Osteocyte (in vitro differentiated cells): ENCODE data around the gene PEPD. TPM values are rescaled to one million over a fixed set of nuclear protein-coding genes. Genes with fewer than 3 reads are reported as not detected.
"Not testable (repeated sequence)": the region's sequence is repeated elsewhere in the genome, so short reads cannot be mapped to it uniquely, and the experiment has no call there.

Experiments
- DNase-seq: peaks from one replicate; pipeline ENCODE4 v3.0.0; 2021; ENCODE audit warnings: mixed read lengths; ENCODE audit not compliant: unreplicated experiment; ENCODE audit errors: extremely low spot score
- H3K27ac Mint-ChIP-seq: one replicate; pipeline ENCODE4 v1.8.0; 2021; ENCODE audit warnings: mild to moderate bottlenecking, mixed read lengths; ENCODE audit not compliant: unreplicated experiment
- H3K27me3 Mint-ChIP-seq: one replicate; pipeline ENCODE4 v1.8.0; 2021; ENCODE audit warnings: mixed read lengths; ENCODE audit not compliant: unreplicated experiment
- H3K36me3 Mint-ChIP-seq: one replicate; pipeline ENCODE4 v1.8.0; 2021; ENCODE audit warnings: mixed read lengths; ENCODE audit not compliant: unreplicated experiment
- H3K4me1 Mint-ChIP-seq: one replicate; pipeline ENCODE4 v1.8.0; 2021; ENCODE audit warnings: mixed read lengths; ENCODE audit not compliant: unreplicated experiment
- H3K4me3 Mint-ChIP-seq: one replicate; pipeline ENCODE4 v1.8.0; 2021; ENCODE audit warnings: mild to moderate bottlenecking, moderate library complexity, mixed read lengths; ENCODE audit not compliant: unreplicated experiment
- H3K9me3 Mint-ChIP-seq: one replicate; pipeline ENCODE4 v1.8.0; 2021; ENCODE audit warnings: mixed read lengths; ENCODE audit not compliant: unreplicated experiment
- total RNA-seq: library from RNA; stranded (reverse); gene quantifications from 2 replicates; pipeline ENCODE4 v1.2.1, GENCODE V29; 2021
- TF ChIP-seq, protein P1 (sequence below): fragments of 200-600 bp; sonication (generic); IDR thresholded peaks from 2 replicates; pipeline ENCODE4 v1.5.0; 2021; ENCODE audit warnings: antibody characterized with exemption, mild to moderate bottlenecking, moderate library complexity

The PEPD gene
- total RNA-seq, 1 donor from 2014 or later: 106 TPM

GRCh38 chr19:33557196-33557595 lies 35.6 kb upstream of the PEPD start:
- Mint-ChIP-seq H3K36me3 (no peaks in the 10 kb centered on the region), H3K4me1 (no peaks in the 10 kb centered on the region), H3K27ac (no peak overlapping the region), H3K4me3 (no peak overlapping the region), H3K9me3 (no peaks in the 10 kb centered on the region), H3K27me3 (no peaks in the 10 kb centered on the region)
- DNase-seq: no peak
- TF ChIP-seq, protein P1, sequence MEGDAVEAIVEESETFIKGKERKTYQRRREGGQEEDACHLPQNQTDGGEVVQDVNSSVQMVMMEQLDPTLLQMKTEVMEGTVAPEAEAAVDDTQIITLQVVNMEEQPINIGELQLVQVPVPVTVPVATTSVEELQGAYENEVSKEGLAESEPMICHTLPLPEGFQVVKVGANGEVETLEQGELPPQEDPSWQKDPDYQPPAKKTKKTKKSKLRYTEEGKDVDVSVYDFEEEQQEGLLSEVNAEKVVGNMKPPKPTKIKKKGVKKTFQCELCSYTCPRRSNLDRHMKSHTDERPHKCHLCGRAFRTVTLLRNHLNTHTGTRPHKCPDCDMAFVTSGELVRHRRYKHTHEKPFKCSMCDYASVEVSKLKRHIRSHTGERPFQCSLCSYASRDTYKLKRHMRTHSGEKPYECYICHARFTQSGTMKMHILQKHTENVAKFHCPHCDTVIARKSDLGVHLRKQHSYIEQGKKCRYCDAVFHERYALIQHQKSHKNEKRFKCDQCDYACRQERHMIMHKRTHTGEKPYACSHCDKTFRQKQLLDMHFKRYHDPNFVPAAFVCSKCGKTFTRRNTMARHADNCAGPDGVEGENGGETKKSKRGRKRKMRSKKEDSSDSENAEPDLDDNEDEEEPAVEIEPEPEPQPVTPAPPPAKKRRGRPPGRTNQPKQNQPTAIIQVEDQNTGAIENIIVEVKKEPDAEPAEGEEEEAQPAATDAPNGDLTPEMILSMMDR: no peak

DNA sequence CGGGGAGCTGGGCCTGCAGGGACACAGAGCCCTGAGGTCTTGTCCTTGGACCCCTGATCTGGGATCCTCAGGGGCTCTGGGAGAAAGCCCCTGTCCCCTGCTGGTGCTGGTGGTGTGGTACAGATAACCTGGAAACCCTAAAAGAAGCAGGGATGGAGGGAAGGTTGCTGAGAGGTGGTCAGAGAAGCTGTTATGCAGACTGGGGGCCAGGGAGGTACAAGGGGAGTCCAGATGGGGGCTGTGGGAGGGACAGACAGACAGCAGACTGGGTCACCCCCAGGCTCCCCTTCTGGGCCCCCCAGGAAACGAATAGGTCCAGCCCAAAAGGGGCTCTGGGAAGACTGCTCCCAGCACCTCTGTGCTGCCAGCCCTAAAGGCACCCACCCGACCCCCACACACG lies 34.7 kb upstream of the PEPD start:
- TF ChIP-seq, protein P1: no peak
- H3K27me3 Mint-ChIP-seq: no peaks in the 10 kb centered on the region

DNA sequence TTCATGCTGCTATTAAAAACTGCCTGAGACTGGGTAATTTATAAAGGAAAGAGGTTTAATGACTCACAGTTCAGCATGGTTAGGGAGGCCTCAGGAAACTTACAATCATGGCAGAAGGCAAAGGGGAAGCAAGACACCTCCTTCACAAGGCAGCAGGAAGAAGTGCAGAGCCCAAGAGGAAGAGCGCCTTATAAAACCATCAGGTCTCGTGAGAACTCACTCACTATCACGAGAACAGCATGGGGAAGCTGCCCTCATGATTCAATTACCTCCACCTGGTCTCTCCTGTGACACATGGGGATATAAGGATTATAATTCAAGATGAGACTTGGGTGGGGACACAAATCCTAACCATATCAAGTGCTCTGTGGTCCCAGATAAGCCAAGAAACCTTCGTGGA lies 34.1 kb upstream of the PEPD start:
- not testable (repeated sequence) for H3K9me3 Mint-ChIP-seq, H3K27ac Mint-ChIP-seq, H3K27me3 Mint-ChIP-seq, DNase-seq, H3K4me1 Mint-ChIP-seq, H3K36me3 Mint-ChIP-seq, H3K4me3 Mint-ChIP-seq

More for the DNA sequence above, 34.7 kb upstream of the PEPD start:
- H3K9me3 Mint-ChIP-seq: no peaks in the 10 kb centered on the region
- no peaks in the 10 kb centered on the region for H3K4me1 Mint-ChIP-seq
- H3K27ac Mint-ChIP-seq: no peak overlapping the region
- H3K36me3 Mint-ChIP-seq: no peaks in the 10 kb centered on the region
- H3K4me3 Mint-ChIP-seq: no peak overlapping the region
- no peak for DNase-seq

- Mint-ChIP-seq H3K27ac (no peak overlapping the region), H3K4me3 (no peak overlapping the region), H3K36me3 (no peaks in the 10 kb centered on the region), H3K27me3 (no peaks in the 10 kb centered on the region), H3K4me1 (no peaks in the 10 kb centered on the region), H3K9me3 (no peaks in the 10 kb centered on the region)
- TF ChIP-seq, protein P1: no peak
- no peak for DNase-seq
These were observed 33.2 kb upstream of the PEPD start for GRCh38 chr19:33554821-33555220.

DNA sequence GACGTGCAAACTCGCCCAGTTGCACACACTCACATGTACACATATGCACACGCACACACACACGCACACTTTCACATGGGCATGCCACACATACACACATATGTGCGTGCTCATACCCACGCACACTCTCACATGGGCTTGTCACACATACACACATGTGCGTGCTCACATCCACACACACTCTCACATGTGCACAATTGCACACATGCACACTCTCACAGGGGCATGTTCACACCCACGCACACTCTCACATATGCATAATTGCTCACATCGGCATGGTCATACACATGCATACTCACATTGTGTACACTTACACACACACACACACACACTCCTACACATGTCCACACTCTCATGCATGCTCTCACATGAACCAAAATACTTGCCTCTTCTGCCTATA lies 32.8 kb upstream of the PEPD start:
- Mint-ChIP-seq H3K27ac (no peak overlapping the region), H3K27me3 (no peaks in the 10 kb centered on the region)

More for the DNA sequence above, 32.8 kb upstream of the PEPD start:
- H3K4me1 Mint-ChIP-seq: no peaks in the 10 kb centered on the region
- H3K4me3 Mint-ChIP-seq: no peak overlapping the region
- DNase-seq: no peak
- TF ChIP-seq, protein P1: no peak
- no peaks in the 10 kb centered on the region for H3K36me3 Mint-ChIP-seq
- no peaks in the 10 kb centered on the region for H3K9me3 Mint-ChIP-seq
